COR-L47 (cell line): Measurements from ENCODE around the gene USP43.
"Not testable (repeated sequence)": the region's sequence is repeated elsewhere in the genome, so short reads cannot be mapped to it uniquely, and the experiment has no call there.

Source experiments
- DNase-seq: peaks from one replicate; lab custom pipeline; 2025; lab: John Stamatoyannopoulos, UW

USP43 gene

DNA sequence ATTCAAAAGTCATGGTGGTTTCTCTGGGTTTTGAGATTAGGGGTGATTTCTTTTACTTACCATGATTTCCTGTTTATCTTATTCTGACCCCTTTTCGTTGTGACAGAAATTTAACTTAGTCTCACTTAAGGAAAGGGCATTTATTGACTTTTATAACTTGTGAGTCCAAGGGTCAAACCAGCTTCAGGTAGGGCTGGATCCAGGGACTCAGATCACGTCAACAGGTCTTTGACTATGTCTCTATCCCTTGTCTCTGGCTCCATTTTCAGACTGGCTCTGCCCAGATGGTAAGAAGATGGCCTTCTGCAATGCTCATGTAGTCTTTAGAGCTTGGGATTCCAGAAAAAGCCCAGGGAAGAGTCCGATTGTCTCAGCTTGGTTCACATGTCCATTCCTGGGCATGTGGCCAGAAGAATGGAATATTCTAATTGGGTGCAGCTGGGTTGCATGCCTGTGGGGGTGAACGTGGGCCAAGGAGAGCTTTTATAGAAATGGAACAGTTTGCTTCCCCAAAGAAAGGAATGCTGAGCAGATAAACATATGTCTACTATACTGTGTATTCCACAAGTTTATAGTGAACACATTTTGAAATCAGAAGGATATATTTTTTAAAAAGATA is 13.4 kb downstream of the USP43 start:
- no peak for DNase-seq

DNA sequence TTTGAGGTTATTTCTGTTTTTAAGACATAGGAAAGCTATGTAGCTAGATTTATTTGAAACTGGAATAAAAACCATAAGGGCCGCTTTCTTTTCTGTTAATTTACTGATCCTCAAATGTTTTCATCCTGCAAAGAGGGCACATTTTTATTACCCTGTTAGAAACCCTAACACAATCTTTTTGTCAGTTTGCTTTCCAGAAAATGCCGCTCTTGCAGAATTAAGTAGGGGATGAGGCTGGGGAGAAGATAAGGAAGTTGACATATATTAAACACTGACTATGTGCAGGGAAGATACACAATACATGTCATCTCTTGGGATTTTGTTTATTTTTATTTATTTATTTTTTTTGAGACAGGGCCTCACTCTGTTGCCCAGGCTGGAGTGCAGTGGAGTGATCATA is 15.7 kb downstream of the USP43 start:
- no peak for DNase-seq

DNA sequence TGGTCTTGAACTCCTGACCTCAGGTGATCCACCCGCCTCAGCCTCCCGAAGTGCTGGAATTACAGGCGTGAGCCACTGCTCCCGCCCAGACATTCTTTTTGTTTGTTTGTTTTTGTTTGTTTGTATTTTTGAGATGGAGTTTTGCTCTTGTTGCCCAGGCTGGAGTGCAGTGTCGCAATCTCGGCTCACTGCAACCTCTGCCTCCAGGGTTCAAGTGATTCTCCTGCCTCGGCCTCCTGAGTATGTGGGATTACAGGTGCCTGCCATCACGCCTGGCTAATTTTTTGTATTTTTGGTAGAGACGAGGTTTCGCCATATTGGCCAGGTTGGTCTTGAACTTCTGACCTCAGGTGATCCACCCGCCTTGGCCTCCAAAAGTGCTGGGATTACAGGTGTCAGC is 18.2 kb downstream of the USP43 start:
- DNase-seq: not testable (repeated sequence)

DNA sequence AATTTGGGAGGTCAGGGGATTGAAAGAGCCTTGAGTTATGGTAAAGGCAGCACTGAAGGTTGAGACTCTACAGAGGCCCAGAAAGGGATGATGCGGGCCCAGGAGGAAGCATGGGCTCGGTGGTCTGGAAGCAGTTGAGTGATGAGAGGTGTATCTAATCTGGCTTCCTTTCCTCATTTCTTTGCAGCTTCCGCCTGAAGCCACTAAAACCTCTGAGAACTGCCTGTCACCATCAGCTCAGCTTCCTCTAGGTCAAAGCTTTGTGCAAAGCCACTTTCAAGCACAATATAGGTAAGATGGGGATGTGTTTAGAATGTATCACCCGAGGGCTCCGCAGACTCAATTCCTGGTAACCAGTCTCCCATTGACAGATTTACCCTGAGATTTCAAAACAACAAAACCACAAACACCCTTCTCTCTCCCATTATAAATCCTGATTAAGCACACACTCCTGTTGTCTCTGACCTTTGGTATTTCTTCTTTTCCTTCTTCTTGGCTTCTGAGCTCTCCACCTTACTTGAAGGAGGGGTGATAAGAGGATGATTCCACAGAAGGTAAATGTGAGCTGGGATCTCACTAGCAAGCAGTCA is 21.2 kb downstream of the USP43 start:
- no peak for DNase-seq

DNA sequence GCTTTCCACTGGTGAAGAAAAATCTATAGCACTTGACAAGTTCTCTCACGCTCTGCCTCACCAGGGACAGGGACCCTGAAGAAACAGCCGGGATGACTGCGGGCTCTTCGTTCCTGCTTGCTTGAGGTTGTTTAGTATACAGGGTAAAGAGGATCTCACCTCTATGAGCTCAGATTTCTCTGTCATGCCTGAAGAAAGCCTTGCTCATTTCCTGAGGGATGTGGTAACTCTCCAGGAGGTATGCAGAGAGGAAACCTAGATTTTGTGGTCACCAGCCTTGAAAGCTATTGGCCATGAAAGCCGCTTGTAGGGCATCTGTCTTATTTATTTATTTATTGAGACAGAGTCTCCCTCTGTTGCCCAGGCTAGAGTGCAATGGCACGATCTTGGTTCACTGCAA is 23.2 kb downstream of the USP43 start:
- no peak for DNase-seq

DNA sequence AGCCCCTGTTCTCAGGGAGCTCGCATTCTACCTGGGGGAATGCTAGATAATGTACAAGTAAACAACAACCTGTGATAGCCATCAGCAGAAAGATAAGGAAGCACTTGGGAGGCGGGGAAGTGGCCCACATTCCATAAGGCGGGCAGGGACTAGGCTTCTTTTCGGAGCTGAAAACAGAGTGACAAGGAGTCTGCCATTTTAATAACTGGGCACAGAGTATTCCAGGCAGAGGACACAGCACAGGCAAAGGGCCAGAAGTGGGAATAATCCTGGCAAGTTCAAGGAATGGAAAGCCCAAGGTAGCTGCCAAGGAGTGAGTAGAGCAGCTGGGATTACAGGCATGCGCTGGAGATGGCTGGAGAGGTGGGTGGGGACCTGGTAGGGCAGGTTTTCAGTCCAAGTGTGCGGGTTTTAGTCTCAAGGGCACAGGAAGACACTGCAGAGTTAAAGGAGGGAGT is 24.3 kb downstream of the USP43 start:
- no peak for DNase-seq

DNA sequence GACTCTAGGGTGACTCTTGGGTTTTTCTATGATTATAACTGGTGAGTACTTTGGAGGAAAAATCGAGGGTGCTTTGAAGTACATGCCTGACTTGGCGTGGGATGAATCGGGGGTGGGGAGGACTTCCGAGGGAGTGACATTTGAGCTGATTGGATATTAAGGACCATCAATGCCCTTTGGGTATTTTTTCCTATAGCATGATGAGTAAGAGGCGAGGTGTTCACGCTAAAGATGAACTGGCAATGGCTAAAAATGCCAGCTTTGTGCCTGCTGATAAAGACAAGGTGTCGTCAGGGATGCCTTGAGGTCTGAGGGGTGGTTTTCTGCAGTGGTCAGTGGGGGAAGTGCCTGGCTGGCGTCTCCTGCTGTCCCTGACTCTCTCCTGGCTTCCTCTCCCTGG is 25.3 kb downstream of the USP43 start:
- no peak for DNase-seq

DNA sequence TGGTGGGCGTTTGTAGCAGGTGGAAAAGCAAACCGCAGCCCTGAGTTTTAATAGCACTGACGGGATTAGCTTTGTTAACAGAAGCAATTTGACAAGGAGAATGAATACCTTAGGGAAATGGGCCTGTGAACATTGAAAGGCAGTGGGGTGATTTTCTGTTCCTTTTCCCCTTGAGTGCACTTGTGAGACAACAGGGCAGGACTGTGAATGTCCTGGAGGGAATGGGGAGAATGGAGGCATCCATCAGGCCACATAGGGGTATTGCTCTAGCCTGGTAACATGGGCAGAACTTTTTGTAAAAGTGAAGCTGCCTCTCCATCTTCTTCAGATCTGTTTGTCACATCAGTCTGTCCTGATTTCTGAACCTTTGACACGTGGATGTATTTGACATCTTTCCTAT is 26.2 kb downstream of the USP43 start:
- no peak for DNase-seq

DNA sequence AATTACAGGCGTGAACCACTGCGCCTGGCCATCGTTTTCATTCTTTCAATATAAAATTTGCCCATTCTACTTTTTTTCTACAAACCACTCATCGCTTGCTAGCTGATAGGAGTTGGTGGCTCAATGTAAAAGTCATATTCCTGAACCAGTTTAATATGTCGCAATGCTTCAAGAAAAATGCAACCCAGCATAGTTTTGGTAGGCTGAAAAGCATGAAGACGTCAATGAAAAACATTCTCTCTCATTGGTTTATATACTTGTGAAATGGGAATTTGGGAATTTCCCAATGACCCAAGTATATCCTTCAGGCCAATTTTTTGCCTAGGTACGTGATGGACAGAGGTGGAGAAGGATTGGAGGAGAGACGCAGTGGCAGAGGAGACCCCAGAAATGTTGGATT is 26.9 kb downstream of the USP43 start:
- DNase-seq: no peak

DNA sequence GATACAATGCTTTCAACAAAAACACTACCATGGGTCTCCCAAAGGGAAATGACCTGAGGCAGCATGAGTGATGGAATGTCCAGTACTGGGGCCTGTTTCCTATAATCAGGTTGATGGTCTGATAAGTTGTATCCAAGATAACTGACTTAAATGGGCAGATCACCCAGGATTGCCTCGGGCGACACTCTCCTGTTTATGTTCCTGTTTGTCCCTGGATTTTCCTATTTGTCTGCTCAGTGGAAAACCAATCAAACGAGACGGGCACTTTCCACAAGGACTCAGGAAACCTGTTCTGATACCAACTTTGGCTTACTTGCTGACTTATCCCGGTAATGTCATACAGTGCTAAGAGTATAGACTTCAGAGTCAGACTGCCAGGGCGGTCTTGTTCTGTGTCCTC is 27.4 kb downstream of the USP43 start:
- DNase-seq: no peak

DNA sequence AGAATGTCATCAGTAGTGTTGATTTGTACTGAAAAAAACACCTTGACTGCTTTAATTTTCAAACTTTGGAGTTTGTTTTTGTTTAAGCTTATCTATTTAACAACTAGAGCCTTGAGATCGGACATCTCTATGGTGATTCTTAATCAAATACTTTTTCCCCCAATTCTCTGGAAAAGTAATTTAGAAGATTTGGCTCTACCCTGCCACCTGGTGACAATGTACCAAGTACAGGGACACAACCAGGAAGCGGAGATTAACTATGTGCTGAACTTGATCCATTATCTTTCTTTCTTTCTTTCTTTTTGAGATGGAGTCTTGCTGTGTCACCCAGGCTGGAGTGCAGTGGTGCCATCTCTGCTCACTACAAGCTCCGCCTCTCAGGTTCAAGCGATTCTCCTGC is 30.8 kb downstream of the USP43 start:
- DNase-seq: no peak

DNA sequence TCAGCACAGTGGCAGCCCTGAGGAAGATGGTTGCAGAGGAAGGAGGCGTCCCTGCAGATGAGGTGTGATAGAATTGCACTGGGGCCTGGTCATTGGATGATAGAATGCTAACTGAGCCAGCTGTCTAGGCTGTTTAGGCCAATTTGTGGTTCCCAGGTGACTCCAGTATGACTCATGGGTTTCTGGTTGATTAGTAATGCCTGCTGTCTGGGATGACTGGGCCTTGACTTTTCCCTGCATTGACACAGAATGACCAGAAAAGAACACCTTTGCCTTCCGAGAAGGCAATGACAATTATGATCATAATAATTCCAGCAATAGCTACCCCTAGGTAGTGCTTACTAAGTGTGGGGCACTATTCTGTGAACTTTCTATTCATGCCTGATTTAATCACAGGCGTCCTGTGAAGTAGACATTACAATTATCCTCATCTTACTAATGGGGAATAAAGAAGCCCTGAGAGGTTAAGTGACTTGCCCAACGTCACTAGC is 31.5 kb downstream of the USP43 start:
- DNase-seq: no peak

DNA sequence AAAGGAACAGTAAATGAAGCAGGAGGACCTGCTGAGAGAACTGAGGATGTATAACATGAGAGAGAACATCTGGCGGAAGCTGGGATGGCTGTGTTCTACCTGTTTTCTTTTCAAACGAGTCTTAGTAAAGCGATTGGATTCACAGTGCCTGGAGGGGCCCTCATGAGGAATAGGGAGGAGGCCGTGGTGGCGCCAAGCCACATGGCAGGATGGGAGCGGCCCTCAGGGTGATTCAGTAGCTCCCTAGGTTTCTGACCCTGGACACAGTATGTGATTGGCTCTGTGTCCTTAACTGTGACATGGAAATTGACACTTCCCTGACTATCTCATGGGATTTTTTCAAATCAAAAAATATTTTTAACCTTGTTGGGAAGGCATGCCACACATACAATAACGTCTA is 32.1 kb downstream of the USP43 start:
- DNase-seq: no peak

DNA sequence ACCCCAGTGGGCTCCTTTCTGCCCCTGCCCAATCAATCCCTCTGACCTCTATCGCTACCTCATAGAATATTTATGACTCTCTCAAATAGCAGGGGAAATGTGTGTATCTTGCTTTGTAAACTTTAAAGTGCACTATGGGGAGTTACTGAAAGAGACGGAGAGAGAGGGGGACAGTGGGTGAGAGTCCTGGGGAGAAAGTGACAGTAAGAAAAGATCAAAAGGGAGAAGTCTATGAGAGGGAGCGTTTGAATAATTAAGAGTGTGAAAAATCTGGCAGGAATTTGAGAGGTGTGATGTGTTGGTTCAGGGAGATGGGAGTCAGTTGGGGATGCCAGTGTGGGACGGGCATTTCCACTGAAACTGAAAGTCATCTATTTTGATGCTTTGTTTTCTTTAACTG is 32.6 kb downstream of the USP43 start:
- no peak for DNase-seq

DNA sequence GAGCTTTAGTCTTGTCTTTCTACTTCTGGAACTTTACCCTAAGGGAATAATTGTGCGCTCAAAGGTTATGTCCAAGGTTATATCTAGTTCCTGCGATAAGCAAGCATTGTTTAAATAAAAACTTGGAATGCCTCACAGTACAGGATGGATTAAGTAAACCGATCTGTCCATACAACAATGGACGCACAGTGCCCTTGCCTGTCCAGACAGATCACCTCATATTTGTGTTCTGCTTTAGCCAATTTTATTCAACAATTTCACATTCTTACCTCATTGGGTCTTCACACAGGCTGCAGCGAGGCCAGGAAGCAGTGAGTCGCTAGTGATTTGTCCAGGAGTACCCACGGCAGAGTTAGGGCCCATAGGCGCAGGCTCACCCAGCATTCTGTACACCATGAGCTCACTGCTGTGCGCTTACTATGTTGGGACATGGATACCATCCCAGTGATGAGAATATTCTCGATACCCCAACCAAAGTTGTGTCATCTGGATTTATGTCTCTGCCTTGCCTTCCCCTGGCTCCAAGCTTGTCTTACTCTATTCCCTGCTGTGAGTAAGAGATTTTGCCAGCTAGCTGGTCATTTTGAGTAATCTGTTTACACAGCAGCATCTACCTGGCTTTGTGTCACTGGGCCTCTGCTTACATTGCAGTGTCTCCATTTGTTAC is 39.8 kb downstream of the USP43 start:
- peak; percentile 42 for DNase-seq

DNA sequence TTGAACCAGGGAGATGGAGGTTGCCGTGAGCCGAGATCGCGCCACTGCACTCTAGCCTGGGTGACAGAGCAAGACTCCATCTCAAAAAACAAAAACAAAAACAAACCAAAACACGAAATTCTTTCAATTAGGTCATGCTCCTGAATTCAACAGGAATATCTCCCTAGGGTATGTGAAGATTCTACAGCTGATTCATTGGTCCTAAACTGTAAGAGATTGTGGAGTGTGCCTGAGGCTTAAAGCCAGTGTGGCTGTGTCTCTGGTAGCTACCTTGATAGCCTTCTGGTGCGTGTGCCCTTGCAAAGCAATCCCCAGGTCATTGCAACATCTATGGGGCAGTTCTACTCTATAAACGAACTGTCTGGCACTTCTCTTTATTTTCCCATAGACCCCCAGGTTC is 48.4 kb downstream of the USP43 start:
- DNase-seq: no peak

DNA sequence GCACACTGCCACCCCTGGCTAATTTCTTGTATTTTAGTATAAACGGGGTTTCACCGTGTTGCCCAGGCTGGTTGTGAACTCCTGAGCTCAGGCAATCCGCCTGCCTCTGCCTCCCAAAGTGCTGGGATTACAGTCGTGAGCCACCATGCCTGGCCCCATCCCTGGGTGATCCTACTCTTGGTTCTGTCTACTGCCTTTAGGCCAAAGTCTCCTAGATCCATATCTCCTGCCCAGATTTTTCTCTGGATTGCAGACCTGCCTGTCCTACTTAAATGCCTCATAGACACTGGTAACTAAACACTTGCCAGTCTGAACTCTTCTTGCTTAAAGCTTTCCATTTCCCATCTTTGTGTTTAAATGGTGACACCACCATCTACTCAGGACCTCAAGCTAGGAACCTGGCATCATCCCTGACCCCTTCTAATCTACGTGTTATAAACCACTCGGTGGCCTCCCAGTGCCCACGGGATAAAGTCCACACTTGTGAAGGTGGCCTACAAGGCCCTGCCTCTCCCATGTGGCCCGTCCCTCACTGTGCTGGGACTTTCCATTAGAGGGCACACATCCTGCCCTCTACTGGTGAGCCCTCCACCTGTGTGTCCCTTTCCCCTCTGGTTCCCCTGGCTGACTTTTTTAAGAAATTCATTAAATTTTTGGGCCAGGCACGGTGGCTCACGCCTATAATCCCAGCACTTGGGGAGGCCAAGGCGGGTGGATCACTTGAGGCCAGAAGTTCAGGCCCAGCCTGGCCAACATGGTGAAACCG is 51.1 kb downstream of the USP43 start:
- DNase-seq: no peak

DNA sequence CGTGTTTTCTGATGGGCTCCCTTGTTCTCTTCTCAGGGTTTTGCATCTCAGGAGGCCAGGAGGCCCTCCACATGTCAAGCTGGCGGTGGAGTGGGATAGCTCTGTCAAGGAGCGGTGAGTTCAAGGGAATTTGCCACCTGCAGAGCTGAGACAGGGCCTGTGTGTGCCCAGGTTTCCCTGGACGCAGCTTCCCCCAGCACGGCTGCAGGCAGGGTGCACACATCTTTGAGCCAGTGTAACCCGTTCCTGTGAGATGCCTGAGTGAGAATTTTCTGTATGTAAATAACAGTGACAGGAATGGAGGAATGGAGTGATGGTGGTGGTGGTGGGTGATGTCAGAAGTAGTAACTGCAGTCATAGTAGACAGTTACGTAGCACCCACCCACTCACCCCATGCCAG is 54.8 kb downstream of the USP43 start:
- DNase-seq: no peak

DNA sequence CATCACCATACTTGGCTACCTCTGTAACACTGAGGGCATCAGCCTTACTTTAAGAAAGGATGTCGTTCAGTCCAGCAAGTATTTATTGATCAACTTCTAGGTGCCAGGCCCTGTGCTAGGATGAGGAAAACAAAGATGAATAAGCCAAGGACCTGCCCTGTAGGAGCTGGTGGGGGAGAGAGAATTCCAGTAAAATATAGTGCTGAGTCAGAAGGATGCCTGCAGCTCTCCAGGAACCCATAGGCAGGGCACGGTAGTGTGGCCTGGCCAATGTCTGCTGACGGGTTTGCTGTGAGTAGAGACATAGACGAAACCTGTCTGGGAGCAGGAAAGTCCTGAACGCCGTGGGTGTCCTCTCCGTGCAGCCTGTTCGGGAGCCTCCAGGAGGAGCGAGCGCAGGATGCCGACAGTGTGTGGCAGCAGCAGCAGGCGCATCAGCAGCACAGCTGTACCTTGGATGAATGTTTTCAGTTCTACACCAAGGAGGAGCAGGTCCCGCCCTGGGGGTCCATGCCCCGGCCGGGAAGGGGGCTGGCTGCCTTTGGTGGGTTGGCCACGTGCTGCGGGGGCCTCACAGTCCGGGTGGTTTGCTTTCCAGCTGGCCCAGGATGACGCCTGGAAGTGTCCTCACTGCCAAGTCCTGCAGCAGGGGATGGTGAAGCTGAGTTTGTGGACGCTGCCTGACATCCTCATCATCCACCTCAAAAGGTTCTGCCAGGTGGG is 55.6 kb downstream of the USP43 start:
- no peak for DNase-seq

DNA sequence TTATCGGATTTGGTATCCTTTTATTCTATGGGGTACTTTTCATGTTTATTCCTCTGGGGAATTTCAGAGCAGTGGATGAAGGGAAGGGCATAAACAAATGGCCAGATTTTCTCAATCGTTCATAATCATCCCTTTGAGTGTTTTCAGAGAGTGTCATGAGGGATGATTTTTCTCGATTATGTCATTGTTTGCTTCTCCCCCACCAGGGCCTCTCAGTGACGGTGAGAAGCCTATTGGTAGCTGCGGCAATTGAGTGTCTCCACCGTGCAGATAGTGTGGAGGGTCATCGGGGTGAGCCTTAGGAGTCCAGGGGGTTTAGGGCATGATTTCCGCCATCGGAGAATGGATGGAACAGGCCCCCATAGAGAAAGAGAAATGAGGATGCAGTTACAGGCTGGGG is 57.2 kb downstream of the USP43 start:
- DNase-seq: no peak

DNA sequence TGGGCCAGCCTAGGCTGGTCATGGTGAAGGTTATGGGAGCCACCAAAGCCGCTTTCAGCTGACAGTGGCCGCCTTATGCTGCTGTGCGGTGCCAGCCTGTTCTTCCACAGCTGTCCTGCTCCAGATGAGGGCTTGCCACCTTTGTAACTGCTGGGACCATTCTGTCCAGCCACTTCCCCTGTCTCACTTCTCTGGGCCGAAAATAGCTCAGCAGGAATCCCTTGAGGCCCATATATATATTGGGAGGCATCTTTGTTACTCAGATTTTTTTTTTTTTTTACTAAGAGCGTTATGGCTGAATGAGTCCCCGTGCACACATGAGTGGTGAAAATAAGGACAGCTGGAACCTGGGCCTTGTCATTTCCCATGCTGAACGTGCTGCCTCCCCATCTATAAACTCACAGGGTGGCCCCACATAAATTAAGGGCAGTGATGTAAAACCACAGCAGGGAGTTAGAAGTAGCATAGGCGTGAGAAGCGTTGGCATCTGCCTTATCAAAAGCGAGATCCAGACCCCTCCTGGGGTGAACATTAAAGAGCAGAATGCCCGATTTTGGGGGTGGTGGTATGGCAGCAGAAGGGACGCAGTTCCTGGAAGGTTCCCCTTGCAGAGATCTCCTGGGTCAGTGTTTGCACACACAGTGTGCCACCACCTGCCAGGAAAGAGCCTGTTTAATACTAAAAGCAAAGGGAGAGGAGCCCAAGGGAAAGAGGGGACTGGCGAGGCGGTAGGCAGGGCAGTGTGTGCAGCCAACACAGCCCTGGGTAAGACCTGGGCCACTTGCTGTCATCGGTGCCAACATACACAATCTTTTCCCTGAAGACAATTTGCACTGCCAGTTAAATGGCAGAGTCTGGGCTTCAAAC is 57.8 kb downstream of the USP43 start:
- no peak for DNase-seq
